Measurements from ENCODE around the gene RIC8B. TPM values are rescaled to one million over a fixed set of nuclear protein-coding genes. Genes with fewer than 3 reads are reported as not detected.

RIC8B gene
- total RNA-seq, 1 experiment from 2014 or later: 14.9 TPM

DNA sequence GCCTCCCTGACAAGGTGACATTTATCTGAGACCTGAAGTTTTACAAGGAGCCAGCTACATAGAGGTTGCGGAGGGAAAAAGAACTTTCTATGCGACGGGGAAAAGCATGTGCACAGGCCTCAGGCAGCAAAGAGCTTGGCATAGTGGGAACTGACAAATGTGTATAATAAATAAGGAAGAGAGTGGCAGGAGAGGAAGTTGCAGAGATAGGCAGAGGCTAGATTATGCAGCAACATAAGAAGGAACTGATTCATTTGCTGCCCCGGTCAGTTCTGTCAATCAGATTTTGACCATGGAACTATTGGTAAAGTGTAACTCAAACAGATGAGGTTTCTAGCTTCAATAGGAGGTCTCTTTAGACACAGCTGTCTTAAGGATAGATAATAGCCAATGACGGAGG, 33.7 kb upstream of the RIC8B start:
- H3K36me3 ChIP-seq (ENCODE audit: low read depth): no peaks in the 10 kb centered on the region
- CTCF ChIA-PET: no interaction called here
- no peak overlapping the region for H3K4me3 ChIP-seq
- H3F3A ChIP-seq (ENCODE audit: insufficient read depth, low read depth): no peaks in the 10 kb centered on the region
- POLR2A ChIA-PET (ENCODE audit: unreplicated experiment): no interaction called here
- H4K20me1 ChIP-seq (ENCODE audit: insufficient read depth): no peaks in the 10 kb centered on the region
- no peak for DNase-seq
- TF ChIP-seq, protein P1, sequence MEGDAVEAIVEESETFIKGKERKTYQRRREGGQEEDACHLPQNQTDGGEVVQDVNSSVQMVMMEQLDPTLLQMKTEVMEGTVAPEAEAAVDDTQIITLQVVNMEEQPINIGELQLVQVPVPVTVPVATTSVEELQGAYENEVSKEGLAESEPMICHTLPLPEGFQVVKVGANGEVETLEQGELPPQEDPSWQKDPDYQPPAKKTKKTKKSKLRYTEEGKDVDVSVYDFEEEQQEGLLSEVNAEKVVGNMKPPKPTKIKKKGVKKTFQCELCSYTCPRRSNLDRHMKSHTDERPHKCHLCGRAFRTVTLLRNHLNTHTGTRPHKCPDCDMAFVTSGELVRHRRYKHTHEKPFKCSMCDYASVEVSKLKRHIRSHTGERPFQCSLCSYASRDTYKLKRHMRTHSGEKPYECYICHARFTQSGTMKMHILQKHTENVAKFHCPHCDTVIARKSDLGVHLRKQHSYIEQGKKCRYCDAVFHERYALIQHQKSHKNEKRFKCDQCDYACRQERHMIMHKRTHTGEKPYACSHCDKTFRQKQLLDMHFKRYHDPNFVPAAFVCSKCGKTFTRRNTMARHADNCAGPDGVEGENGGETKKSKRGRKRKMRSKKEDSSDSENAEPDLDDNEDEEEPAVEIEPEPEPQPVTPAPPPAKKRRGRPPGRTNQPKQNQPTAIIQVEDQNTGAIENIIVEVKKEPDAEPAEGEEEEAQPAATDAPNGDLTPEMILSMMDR (conservative IDR thresholded peaks at IDR 0.05): no peak
- no peak for TF ChIP-seq EZH2 (IDR thresholded peaks at IDR 0.05; ENCODE audit: low read depth)
- no peak overlapping the region for H3K4me2 ChIP-seq
- no peaks in the 10 kb centered on the region for H3K9me2 ChIP-seq (ENCODE audit: insufficient read depth)
- intact Hi-C loops (cut with micrococcal nuclease; ENCODE audit: unreplicated experiment): no loop called here
- H3K79me2 ChIP-seq (ENCODE audit: low read depth): no peaks in the 10 kb centered on the region
- no peak overlapping the region for H2AFZ ChIP-seq
- no peak overlapping the region for H3K27ac ChIP-seq
- no TSS peak for BruUV-seq (replicated peaks)
- no peaks in the 10 kb centered on the region for H3K9me3 ChIP-seq (ENCODE audit: insufficient read depth, low read depth)
- H3K27me3 ChIP-seq (ENCODE audit: insufficient read depth, low read depth): peaks cover 7% of the 10 kb centered on the region; the same call in 1 of the 2 replicates
- H3K4me1 ChIP-seq (replicated peaks; ENCODE audit: insufficient read depth): no peaks in the 10 kb centered on the region

DNA sequence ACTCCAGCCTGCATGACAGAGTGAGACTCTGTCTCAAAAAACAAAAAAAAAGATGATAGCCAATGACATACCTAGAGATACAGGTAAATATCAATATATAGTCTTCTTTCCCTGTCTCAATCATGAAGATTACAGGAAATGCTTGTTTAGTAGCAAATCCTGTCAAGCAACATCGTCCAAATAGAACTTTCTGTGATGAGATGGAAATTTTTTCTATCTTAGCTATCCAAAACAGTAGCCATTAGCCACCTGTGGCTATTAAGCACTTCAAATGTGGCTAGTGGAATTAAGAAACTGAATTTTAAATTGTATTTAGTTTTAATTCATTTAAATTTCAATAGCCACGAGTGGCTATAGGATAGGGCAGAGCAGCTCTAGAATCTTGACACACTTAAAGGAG, 33.2 kb upstream of the RIC8B start:
- H3K36me3 ChIP-seq (ENCODE audit: low read depth): no peaks in the 10 kb centered on the region
- H3K9me2 ChIP-seq (ENCODE audit: insufficient read depth): no peaks in the 10 kb centered on the region
- no peak for TF ChIP-seq EZH2 (IDR thresholded peaks at IDR 0.05; ENCODE audit: low read depth)
- TF ChIP-seq, protein P1 (conservative IDR thresholded peaks at IDR 0.05): no peak
- H3K4me3 ChIP-seq: no peak overlapping the region
- ChIA-PET CTCF (no interaction called here), POLR2A (ENCODE audit: unreplicated experiment) (no interaction called here)
- intact Hi-C loops (cut with micrococcal nuclease; ENCODE audit: unreplicated experiment): no loop called here
- H3K27me3 ChIP-seq (ENCODE audit: insufficient read depth, low read depth): peaks cover 7% of the 10 kb centered on the region; the same call in 1 of the 2 replicates
- H3K4me1 ChIP-seq (replicated peaks; ENCODE audit: insufficient read depth): no peaks in the 10 kb centered on the region
- no peak overlapping the region for H3K4me2 ChIP-seq
- no peaks in the 10 kb centered on the region for H4K20me1 ChIP-seq (ENCODE audit: insufficient read depth)
- DNase-seq: no peak
- BruUV-seq (replicated peaks): no TSS peak
- no peak overlapping the region for H2AFZ ChIP-seq
- no peaks in the 10 kb centered on the region for H3F3A ChIP-seq (ENCODE audit: insufficient read depth, low read depth)
- H3K27ac ChIP-seq: no peak overlapping the region
- no peaks in the 10 kb centered on the region for H3K9me3 ChIP-seq (ENCODE audit: insufficient read depth, low read depth)
- H3K79me2 ChIP-seq (ENCODE audit: low read depth): no peaks in the 10 kb centered on the region

DNA sequence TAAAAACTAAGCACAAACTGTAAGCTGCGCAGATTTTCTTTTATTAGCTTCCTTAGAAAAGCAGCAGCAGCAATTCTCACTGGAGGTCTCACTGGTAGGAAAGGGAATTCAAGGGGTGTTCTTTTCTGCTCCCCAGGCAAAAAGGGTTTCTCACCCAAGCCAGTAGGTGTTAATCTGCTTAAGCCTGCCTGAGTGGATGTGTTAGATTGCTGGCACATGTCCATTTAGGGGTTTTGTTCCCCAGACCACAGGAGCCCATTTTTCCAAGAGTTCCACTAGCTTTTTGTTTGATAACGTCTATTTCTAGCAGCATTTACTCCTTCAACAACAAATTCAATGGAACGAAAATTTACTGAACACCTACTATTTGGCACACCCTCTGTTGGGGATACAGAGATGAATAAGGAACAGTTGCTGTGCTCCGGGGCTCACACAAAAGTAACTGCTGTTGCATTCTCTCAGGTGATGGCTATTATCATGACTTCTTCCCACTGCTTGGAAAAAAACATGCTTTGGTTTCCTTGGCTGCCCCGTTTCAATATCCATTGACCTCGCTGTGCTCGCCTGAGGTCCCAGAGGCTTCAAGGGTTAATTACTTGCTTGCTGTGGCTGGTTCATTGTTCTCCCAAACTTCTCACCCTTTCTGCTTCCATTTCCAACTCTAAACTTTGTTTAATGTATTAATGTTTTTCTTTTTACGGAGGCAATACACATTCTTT, 31.1 kb upstream of the RIC8B start:
- TF ChIP-seq, protein P1 (conservative IDR thresholded peaks at IDR 0.05): no peak
- TF ChIP-seq EZH2 (IDR thresholded peaks at IDR 0.05; ENCODE audit: low read depth): no peak

More for the DNA sequence above, 31.1 kb upstream of the RIC8B start:
- intact Hi-C loops (cut with micrococcal nuclease; ENCODE audit: unreplicated experiment): no loop called here
- ChIA-PET CTCF (no interaction called here), POLR2A (ENCODE audit: unreplicated experiment) (no interaction called here)
- no peak overlapping the region for H3K4me2 ChIP-seq
- H3F3A ChIP-seq (ENCODE audit: insufficient read depth, low read depth): no peaks in the 10 kb centered on the region
- BruUV-seq (replicated peaks): no TSS peak
- no peaks in the 10 kb centered on the region for H3K36me3 ChIP-seq (ENCODE audit: low read depth)
- no peak overlapping the region for H3K27ac ChIP-seq
- peaks cover 7% of the 10 kb centered on the region; the same call in 1 of the 2 replicates for H3K27me3 ChIP-seq (ENCODE audit: insufficient read depth, low read depth)
- H3K79me2 ChIP-seq (ENCODE audit: low read depth): no peaks in the 10 kb centered on the region
- no peak overlapping the region for H2AFZ ChIP-seq
- H3K4me3 ChIP-seq: no peak overlapping the region
- no peaks in the 10 kb centered on the region for H3K9me3 ChIP-seq (ENCODE audit: insufficient read depth, low read depth)
- H3K9me2 ChIP-seq (ENCODE audit: insufficient read depth): no peaks in the 10 kb centered on the region
- no peaks in the 10 kb centered on the region for H3K4me1 ChIP-seq (replicated peaks; ENCODE audit: insufficient read depth)
- DNase-seq: no peak
- no peaks in the 10 kb centered on the region for H4K20me1 ChIP-seq (ENCODE audit: insufficient read depth)
